ENCODE data around the gene TMSB10.
"Not testable (repeated sequence)": the region's sequence is repeated elsewhere in the genome, so short reads cannot be mapped to it uniquely, and the experiment has no call there.

Gene TMSB10

DNA sequence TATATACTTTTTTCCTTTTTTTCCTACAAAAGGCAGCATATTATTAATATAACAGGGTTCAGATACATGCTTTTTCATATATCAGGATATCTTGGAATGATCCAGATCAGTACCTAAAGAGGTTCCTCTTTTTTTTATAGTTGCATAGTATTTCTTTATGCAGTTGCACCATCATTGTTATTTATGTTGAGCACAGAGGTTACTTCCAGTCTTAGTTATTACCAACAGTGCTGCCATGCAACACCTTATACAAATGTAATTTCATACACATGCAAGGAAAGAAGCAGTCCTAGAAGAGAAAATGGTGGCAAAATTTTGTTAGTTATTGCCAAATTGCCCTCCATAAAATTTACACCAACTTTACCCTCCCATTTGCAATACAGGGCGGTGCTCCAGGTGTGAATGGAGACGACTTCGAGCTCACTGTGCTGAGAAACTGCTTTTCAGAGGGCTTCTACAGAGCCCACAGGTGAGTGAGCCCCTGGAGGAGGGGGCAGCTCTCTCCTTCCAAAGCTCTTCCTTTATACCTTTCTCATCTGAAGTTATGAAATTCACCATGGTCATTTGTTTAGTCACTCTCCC lies 35.5 kb downstream of the TMSB10 start:
- ChIA-PET CTCF (interaction anchor here (0.9 to 5.3 kb wide), 4 partner anchors 15 to 28 kb away, joined by 3 to 34 read pairs (median 6); no protein-coding TSS in a partner anchor), POLR2A (interaction anchor here (0.8 kb wide), 1 partner anchor 22 kb away, joined by 3 read pairs; no protein-coding TSS in a partner anchor)
- peak in 2 of 3 donors; percentile 10 to 30 for DNase-seq
- H3K27ac ChIP-seq (ENCODE audit: insufficient read depth in 1 of 2, low read depth in 1 of 2, low read length in 2 of 2, poor library complexity in 1 of 2, severe bottlenecking in 2 of 2), result no peak overlapping the region
- no peak overlapping the region for H3K4me3 ChIP-seq (ENCODE audit: control insufficient read depth in 1 of 7, extremely low read depth in 1 of 7, insufficient read depth in 4 of 7, low read depth in 2 of 7, low read length in 6 of 7)
- 100% methylated on average over 3 of the region's 3 CpGs for WGBS (ENCODE audit: insufficient coverage)
- H3K9me3 ChIP-seq (ENCODE audit: control extremely low read depth in 1 of 5, control insufficient read depth in 4 of 5, insufficient read depth in 2 of 5, low read depth in 1 of 5, low read length in 4 of 5), result no peaks in the 10 kb centered on the region
- peaks cover 12 to 36% (median 32%) of the 10 kb centered on the region in 4 experiments for H3K4me1 ChIP-seq (ENCODE audit: control extremely low read depth in 1 of 4, control insufficient read depth in 4 of 4, insufficient read depth in 4 of 4, low read length in 3 of 4)
- no peaks in the 10 kb centered on the region for H3K27me3 ChIP-seq (replicated peaks in 2 of 5; ENCODE audit: control insufficient read depth in 4 of 5, insufficient read depth in 5 of 5, low read length in 4 of 5)
- no peaks in the 10 kb centered on the region for H3K36me3 ChIP-seq (ENCODE audit: control insufficient read depth in 4 of 4, insufficient read depth in 4 of 4, low read length in 3 of 4)

DNA sequence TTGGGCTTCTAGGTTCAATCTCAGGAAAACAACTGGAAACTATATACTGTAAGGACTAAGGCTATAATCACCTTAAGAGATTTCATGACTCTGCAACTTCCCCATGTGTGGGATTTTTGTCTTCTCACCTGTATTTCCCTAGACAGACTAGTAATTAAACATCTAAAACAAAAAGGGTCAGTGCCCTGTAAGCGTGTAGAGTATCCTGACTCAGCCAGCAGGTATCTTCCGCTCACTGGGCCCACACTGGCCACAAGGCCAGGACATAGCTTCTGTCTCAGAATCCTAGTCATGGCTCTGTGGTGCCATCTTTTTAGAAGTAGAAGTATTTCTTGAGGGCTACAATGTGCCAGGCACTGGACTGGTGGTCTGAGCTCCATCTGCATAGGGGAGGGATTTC lies 36.7 kb downstream of the TMSB10 start:
- ChIA-PET CTCF (interaction anchor here (1.4 to 1.8 kb wide), 2 partner anchors 13 to 17 kb away, joined by 3 to 8 read pairs; no protein-coding TSS in a partner anchor), POLR2A (no interaction called here)
- H3K36me3 ChIP-seq (ENCODE audit: control insufficient read depth in 4 of 4, insufficient read depth in 4 of 4, low read length in 3 of 4), result no peaks in the 10 kb centered on the region
- no peaks in the 10 kb centered on the region for H3K27me3 ChIP-seq (replicated peaks in 2 of 5; ENCODE audit: control insufficient read depth in 4 of 5, insufficient read depth in 5 of 5, low read length in 4 of 5)
- WGBS (ENCODE audit: insufficient coverage), result 100% methylated on average over 2 of the region's 2 CpGs
- no peaks in the 10 kb centered on the region for H3K9me3 ChIP-seq (ENCODE audit: control extremely low read depth in 1 of 5, control insufficient read depth in 4 of 5, insufficient read depth in 2 of 5, low read depth in 1 of 5, low read length in 4 of 5)
- H3K4me1 ChIP-seq (ENCODE audit: control extremely low read depth in 1 of 4, control insufficient read depth in 4 of 4, insufficient read depth in 4 of 4, low read length in 3 of 4), result peaks cover 16 to 48% (median 42%) of the 10 kb centered on the region in 4 experiments
- DNase-seq, result no peak
- no peak overlapping the region for H3K4me3 ChIP-seq (ENCODE audit: control insufficient read depth in 1 of 7, extremely low read depth in 1 of 7, insufficient read depth in 4 of 7, low read depth in 2 of 7, low read length in 6 of 7)
- no peak overlapping the region for H3K27ac ChIP-seq (ENCODE audit: insufficient read depth in 1 of 2, low read depth in 1 of 2, low read length in 2 of 2, poor library complexity in 1 of 2, severe bottlenecking in 2 of 2)

DNA sequence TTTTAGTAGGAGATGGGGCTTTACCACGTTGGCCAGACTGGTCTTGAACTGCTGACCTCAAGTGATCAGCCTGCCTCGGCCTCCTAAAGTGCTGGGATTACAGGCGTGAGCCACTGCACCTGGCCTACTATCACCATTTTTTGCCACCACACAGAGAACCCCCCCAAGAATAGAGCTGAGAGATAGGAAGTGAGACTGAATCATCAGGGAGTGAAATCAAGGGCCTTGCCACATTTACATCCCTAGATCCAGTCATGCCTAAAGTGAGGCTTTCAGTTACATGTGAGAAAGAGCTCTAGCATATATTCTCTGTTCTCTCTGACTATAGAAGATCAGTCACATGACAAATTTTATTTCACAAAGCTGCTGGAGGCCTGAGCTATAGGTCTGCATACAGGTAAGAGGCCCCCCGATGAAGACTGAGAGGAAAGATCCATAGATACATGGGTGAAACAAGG lies 37.5 kb downstream of the TMSB10 start:
- ChIA-PET POLR2A (no interaction called here), CTCF (interaction anchor here (1.8 kb wide), 1 partner anchor 17 kb away, joined by 8 read pairs; no protein-coding TSS in a partner anchor)
- WGBS (ENCODE audit: insufficient coverage), result 80% methylated on average over 3 of the region's 4 CpGs
- peaks cover 16 to 51% (median 42%) of the 10 kb centered on the region in 4 experiments for H3K4me1 ChIP-seq (ENCODE audit: control extremely low read depth in 1 of 4, control insufficient read depth in 4 of 4, insufficient read depth in 4 of 4, low read length in 3 of 4)
- DNase-seq, result no peak
- H3K27me3 ChIP-seq (replicated peaks in 2 of 5; ENCODE audit: control insufficient read depth in 4 of 5, insufficient read depth in 5 of 5, low read length in 4 of 5), result no peaks in the 10 kb centered on the region
- no peaks in the 10 kb centered on the region for H3K36me3 ChIP-seq (ENCODE audit: control insufficient read depth in 4 of 4, insufficient read depth in 4 of 4, low read length in 3 of 4)
- no peaks in the 10 kb centered on the region for H3K9me3 ChIP-seq (ENCODE audit: control extremely low read depth in 1 of 5, control insufficient read depth in 4 of 5, insufficient read depth in 2 of 5, low read depth in 1 of 5, low read length in 4 of 5)
- H3K4me3 ChIP-seq (ENCODE audit: control insufficient read depth in 1 of 7, extremely low read depth in 1 of 7, insufficient read depth in 4 of 7, low read depth in 2 of 7, low read length in 6 of 7), result no peak overlapping the region
- H3K27ac ChIP-seq (ENCODE audit: insufficient read depth in 1 of 2, low read depth in 1 of 2, low read length in 2 of 2, poor library complexity in 1 of 2, severe bottlenecking in 2 of 2), result no peak overlapping the region

DNA sequence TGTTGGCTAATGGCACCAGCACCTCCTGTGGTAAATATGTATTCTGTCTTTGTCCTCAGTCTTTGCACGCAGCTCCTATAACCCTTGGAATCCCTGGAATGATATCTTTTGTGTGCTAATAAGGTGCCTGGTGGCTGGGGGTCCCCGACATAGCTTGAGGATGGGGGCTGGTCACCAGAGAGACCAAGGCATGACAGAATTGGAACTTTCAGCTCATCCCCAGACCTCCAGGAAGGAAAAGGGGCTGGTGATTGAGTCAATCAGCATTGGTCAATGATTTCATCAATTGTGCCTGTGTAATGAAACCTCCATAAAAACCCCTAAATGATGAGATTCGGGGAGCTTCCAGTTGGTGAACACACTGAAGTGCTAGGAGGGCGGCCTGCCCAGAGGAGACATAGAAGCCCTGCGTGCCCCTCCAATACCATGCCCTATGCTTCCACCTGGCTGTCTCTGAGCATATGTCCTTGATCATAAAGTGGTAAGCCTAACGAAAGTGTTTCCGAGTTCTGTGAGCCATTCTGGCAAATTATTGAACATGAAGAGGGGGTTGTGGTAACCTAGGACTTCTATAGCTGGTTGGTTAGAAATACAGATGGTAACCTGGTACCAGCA lies 38.9 kb downstream of the TMSB10 start:
- Histone ChIP-seq H3K27ac (ENCODE audit: insufficient read depth in 1 of 2, low read depth in 1 of 2, low read length in 2 of 2, poor library complexity in 1 of 2, severe bottlenecking in 2 of 2) (no peak overlapping the region), H3K4me1 (ENCODE audit: control extremely low read depth in 1 of 4, control insufficient read depth in 4 of 4, insufficient read depth in 4 of 4, low read length in 3 of 4) (peaks cover 7 to 39% (median 30%) of the 10 kb centered on the region in 4 experiments), H3K9me3 (ENCODE audit: control extremely low read depth in 1 of 5, control insufficient read depth in 4 of 5, insufficient read depth in 2 of 5, low read depth in 1 of 5, low read length in 4 of 5) (no peaks in the 10 kb centered on the region), H3K27me3 (replicated peaks in 2 of 5; ENCODE audit: control insufficient read depth in 4 of 5, insufficient read depth in 5 of 5, low read length in 4 of 5) (no peaks in the 10 kb centered on the region), H3K4me3 (ENCODE audit: control insufficient read depth in 1 of 7, extremely low read depth in 1 of 7, insufficient read depth in 4 of 7, low read depth in 2 of 7, low read length in 6 of 7) (no peak overlapping the region), H3K36me3 (ENCODE audit: control insufficient read depth in 4 of 4, insufficient read depth in 4 of 4, low read length in 3 of 4) (no peaks in the 10 kb centered on the region)
- CTCF ChIA-PET, result interaction anchor here (1.0 to 4.1 kb wide), 4 partner anchors 9 to 31 kb away, joined by 3 to 31 read pairs (median 4); no protein-coding TSS in a partner anchor
- WGBS (ENCODE audit: insufficient coverage), result 100% methylated on average over 7 of the region's 7 CpGs
- POLR2A ChIA-PET, result no interaction called here
- no peak for DNase-seq

DNA sequence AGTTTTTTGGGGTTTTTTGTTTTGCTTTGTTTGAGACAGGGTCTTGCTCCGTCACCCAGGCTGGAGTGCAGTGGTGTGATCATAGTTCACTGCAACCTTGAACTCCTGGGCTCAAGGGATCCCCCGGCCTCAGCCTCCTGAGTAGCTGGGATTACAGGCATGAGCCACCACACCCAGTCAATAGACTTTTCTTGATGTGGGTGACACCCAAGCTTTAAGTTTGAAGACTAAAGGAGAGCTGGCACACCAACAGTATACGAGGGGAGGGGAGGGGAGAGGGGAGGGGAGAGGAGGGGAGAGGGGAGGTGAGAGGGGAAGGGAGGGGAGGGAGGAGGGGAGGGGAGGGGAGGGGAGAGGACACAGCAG lies 40.4 kb downstream of the TMSB10 start:
- not testable (repeated sequence) for H3K27me3 ChIP-seq (replicated peaks in 2 of 5; ENCODE audit: control insufficient read depth in 4 of 5, insufficient read depth in 5 of 5, low read length in 4 of 5); H3K9me3 ChIP-seq (ENCODE audit: control extremely low read depth in 1 of 5, control insufficient read depth in 4 of 5, insufficient read depth in 2 of 5, low read depth in 1 of 5, low read length in 4 of 5); H3K27ac ChIP-seq (ENCODE audit: insufficient read depth in 1 of 2, low read depth in 1 of 2, low read length in 2 of 2, poor library complexity in 1 of 2, severe bottlenecking in 2 of 2); H3K36me3 ChIP-seq (ENCODE audit: control insufficient read depth in 4 of 4, insufficient read depth in 4 of 4, low read length in 3 of 4); DNase-seq
- ChIA-PET CTCF (interaction anchor here (0.9 to 4.1 kb wide), 11 partner anchors 8 to 376 kb away, joined by 3 to 31 read pairs (median 5); no protein-coding TSS in a partner anchor), POLR2A (interaction anchor here (1.2 to 1.7 kb wide), 3 partner anchors 20 to 40 kb away, joined by 3 to 5 read pairs (median 4); partner anchors contain the start of gene TMSB10)
- Histone ChIP-seq H3K4me3 (ENCODE audit: control insufficient read depth in 1 of 7, extremely low read depth in 1 of 7, insufficient read depth in 4 of 7, low read depth in 2 of 7, low read length in 6 of 7) (peak overlapping the region in 1 of 7 experiments; percentile 60), H3K4me1 (ENCODE audit: control extremely low read depth in 1 of 4, control insufficient read depth in 4 of 4, insufficient read depth in 4 of 4, low read length in 3 of 4) (peaks cover 6 to 28% (median 21%) of the 10 kb centered on the region in 4 experiments)
- no CpG with 5 or more reads among the region's 3 CpGs for WGBS (ENCODE audit: insufficient coverage)

DNA sequence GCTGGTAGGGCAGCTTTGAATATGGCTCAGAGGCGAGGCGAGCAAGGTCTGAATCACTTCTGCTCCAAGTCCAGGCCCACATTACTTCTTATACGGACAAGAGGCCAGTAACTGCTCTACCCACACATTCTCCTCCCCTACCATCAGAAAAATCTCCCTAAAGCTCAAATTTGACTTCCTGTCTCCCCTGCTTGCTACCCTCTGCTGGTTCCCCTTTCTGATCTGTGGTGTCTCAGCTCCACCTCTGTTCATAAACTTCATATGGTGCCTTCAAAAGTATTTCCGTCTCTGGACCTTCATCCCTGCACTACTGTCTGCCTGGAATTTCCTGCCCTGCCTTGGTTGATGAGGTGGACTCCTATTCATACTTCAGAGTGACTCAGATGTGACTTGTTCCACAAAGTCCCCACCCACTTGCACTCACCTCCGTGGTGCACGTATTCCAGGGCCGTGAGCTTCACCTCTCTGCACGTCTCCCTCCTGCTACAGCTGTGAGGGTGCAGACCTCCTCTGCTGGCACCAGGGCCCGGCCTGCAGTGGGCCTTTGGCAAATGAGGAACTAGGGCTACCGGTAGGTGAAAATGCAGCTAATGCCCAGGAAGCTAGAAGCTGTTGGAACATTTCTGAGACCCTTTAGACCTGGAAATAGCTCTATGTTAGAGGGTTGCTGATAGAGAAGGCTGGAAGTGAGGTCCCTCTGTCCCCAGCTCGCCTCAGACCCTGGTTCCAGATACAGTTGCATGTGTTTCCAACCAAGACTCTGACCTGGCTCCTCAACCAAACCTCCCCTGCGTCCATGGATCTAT lies 41.0 kb downstream of the TMSB10 start:
- peak overlapping the region; percentile 51 to 69 for H3K27ac ChIP-seq (ENCODE audit: insufficient read depth in 1 of 2, low read depth in 1 of 2, low read length in 2 of 2, poor library complexity in 1 of 2, severe bottlenecking in 2 of 2)
- peak overlapping the region in 4 of 7 experiments; percentile 2 to 60 (median 29) for H3K4me3 ChIP-seq (ENCODE audit: control insufficient read depth in 1 of 7, extremely low read depth in 1 of 7, insufficient read depth in 4 of 7, low read depth in 2 of 7, low read length in 6 of 7)
- DNase-seq, result peak; percentile 59 to 89 (median 82)
- ChIA-PET POLR2A (interaction anchor here (0.8 to 1.7 kb wide), 4 partner anchors 20 to 41 kb away, joined by 3 to 5 read pairs (median 4); partner anchors contain the start of gene TMSB10), CTCF (interaction anchor here (0.8 to 4.1 kb wide), 15 partner anchors 8 to 375 kb away, joined by 3 to 31 read pairs (median 4); no protein-coding TSS in a partner anchor)
- WGBS (ENCODE audit: insufficient coverage), result 6% methylated on average over 5 of the region's 12 CpGs
- no peaks in the 10 kb centered on the region for H3K36me3 ChIP-seq (ENCODE audit: control insufficient read depth in 4 of 4, insufficient read depth in 4 of 4, low read length in 3 of 4)
- no peaks in the 10 kb centered on the region for H3K27me3 ChIP-seq (replicated peaks in 2 of 5; ENCODE audit: control insufficient read depth in 4 of 5, insufficient read depth in 5 of 5, low read length in 4 of 5)
- no peaks in the 10 kb centered on the region for H3K9me3 ChIP-seq (ENCODE audit: control extremely low read depth in 1 of 5, control insufficient read depth in 4 of 5, insufficient read depth in 2 of 5, low read depth in 1 of 5, low read length in 4 of 5)
- peaks cover 6 to 25% (median 21%) of the 10 kb centered on the region in 4 experiments for H3K4me1 ChIP-seq (ENCODE audit: control extremely low read depth in 1 of 4, control insufficient read depth in 4 of 4, insufficient read depth in 4 of 4, low read length in 3 of 4)
